Stimulated activated naive CD8-positive, alpha-beta T cell treated with anti-CD3 and anti-CD28 coated beads, Interleukin-15, Interleukin-2, amounts not matched to agents 100 U/mL and 50 U/mL, for 24 hours (primary cell): ENCODE measurements around the gene LPP.

ENCODE experiments used
- ATAC-seq: fragments of 150-1000 bp; cut with Tn5 transposase; one replicate; pipeline ENCODE4 v1.10.0; 2021
- DNase-seq: peaks from one replicate; pipeline ENCODE4 v3.0.0; 2021

The LPP gene

DNA sequence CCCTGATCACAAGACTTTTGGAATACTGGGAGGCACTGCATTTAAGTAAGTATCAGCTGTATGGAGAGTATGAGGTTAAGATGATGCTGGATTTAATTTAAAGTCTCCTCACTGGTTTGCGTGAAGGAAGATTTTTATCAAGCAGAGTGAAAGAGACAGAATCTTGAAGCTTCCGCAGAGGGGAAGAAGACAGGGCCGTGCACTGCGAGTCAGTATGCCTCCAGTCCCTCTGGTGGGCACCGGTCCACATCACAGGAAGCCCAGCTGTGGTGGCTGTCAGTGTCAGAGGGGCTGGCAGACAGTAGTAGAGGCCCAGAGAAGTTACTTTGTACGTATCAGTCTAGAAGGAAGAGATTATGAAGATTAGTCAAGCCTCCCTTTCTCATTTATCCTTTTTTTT, 638.8 kb downstream of the LPP start:
- DNase-seq, result no peak
- no peak for ATAC-seq

GRCh38 chr3:188796122-188796631, 642.2 kb downstream of the LPP start:
- DNase-seq (no peak), ATAC-seq (no peak)

DNA sequence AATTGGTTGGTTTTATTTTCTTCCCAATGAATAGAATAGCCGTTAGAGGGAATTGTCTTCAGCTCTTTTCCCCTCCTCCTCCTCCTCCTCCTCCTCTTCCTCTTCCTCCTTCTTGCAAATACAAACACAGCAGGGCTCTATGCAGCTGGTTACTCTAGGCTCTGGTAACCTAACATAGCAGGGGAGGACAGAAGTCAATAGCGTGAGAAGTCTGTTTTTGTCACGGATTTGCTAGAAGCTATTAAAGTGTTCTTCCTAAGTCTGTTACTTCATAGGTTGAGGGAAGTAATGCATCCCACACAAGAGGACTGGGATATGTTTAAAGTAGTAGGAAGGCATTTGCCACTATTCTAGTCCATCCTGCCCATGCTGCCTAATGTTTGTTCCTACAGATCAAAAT, 643.1 kb downstream of the LPP start:
- ATAC-seq (no peak), DNase-seq (no peak)

DNA sequence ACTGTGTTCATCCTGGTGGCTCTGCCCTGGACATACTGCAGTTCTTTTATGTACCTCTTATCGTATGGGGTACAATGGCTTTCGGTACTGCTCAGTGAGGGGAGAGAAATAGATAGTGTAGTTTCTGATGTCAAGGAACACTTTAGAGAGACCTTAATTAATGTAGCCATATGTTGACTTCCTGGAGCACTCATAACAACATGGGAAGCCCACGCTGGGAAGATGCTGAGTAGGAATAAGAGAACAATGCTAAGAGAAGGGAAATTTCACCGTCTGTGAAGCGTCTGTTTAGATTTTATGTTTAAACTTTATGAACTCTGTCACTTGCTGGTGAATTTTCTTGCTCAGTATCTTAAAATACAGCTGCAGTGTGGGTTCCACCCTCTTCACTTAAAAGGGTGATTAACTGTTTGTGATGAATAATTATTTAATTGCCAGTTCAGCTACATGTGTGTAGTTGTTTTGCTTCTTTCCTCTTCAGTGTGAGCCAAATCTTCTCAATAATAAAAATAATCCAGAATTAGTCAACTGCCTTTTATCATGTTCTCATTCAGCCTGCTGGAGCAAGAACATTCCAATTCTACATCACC, 644.7 kb downstream of the LPP start:
- ATAC-seq (no peak), DNase-seq (no peak)

DNA sequence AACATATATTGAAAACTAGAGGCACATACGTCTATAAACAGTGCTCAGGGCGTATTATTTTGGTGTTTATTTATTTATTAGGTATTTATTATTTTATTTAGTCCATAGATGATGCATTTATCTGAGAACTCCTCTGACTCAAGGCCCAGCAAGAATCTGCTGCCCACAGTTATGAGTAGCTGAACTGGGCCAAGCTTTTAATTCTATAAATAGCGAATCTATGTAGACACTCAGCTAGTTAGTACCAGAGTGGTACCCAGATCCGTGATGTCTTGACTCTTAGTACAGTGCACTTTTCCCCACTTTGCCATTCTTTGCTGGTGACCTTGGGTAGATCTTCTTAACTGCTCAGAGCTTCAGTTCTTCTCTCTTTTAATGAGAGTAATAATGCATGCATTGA, 647.4 kb downstream of the LPP start:
- DNase-seq, result no peak
- no peak for ATAC-seq

DNA sequence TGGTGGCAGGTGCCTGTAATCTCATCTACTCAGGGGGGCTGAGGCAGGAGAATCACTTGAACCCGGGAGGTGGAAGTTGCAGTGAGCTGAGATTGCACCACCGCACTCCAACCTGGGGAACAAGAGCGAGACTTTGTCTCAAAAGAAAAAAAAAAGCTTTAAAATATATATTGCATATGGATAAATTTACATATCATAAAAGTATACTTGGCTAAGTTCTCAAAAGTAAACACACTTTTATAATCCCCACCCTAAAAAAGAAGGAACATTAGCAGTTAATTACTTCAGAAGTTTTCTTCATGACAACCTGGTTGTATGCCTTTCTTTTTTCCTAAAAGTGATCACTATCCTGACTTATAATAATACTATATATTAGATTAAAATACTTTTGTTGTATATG, 648.7 kb downstream of the LPP start:
- ATAC-seq (no peak), DNase-seq (no peak)

DNA sequence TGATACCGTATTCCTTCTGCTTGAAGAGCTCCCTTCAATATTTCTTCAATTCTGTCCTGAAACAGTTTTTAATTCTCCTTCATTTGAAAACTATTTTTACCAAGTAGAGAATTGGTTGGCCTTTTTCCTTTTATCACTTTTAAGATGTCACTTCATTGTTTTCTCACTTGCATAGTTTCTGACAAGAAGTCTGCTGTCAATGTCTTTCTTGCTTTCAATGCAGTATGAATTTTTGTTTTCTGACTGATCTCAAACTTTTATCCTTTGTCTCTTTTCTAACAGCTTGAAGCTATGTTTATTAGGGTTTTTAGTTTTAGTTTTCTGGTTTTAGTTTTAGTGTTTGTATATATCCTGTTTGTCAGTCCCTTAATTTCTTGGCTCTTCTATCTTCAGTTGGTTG, 653.0 kb downstream of the LPP start:
- ATAC-seq (no peak), DNase-seq (no peak)

DNA sequence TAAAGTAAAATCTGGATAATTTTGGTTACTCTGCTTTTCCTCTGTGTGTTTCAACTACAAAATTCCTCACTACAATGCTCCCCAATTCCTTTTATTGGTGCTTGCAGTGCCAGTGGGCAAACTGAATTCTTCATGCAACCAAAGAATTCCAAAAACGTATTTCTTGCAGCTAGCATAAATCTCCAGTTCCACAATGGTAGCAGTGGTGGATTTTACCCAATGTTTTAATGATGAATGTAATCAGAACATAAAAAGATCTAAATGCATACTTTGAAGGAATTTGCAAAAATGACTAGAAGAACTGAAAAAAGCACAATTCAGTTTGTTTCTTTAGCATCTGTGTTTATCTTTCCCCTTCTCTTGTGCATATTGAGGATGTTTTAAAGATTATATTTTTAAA, 658.2 kb downstream of the LPP start:
- no peak for ATAC-seq

DNA sequence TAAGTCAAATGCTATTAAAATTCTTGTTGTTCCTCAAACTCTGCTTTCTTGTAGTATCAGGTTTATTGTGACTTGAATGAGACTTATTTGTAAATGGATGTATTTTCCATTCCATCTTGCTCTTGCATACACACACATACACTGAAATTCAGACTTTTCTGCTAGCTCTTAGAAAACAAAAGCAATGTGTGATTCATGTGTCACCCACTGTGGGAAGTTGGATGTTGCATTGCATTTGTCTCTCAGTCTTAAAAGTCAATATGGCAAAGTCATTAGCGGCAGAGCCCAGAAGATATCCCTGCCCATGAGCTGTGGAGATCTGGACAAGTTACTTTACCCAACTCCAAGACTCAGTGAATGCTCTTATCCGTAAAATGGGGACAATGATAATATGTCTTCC, 660.6 kb downstream of the LPP start:
- ATAC-seq, result no peak
- DNase-seq, result no peak

More for the DNA sequence above, 658.2 kb downstream of the LPP start:
- no peak for DNase-seq

DNA sequence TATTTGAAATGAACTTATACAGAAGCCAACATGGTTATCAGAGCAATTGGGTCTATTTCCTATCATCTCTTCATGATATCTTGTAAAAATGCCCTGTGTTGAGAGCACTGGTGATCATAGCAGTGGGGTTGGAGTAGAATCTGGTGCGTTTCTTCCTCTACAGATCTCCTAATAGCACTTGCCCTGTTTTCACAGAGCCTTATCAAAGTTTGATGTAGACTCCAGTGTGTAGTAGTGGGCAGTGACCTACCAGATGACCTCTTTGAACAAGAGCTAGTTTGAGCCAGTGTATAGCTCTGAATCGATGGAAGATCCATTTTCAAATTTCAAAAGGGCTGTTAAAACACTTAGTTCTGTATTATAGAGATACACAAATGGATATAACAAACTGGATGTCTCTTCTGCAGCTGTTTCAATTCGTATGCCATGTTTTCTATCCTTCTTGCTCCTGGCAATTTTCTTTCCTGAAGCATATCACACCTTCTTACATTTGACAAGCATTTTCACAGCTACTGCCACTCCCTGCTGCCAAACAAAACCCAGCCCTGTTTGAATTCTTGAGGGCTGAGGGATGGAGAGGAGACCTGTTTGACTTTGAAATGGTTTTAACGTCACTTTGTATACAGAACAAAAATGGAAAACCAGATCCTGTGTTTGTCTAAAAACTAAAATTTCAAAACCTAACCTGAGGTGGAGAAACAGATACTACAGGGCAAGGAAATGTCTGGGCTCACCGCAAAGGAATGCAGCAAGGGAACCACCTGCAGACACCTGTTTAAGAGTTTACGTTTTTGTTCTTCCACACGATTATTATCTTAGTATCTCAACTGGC, 663.4 kb downstream of the LPP start:
- DNase-seq, result no peak
- ATAC-seq, result no peak

DNA sequence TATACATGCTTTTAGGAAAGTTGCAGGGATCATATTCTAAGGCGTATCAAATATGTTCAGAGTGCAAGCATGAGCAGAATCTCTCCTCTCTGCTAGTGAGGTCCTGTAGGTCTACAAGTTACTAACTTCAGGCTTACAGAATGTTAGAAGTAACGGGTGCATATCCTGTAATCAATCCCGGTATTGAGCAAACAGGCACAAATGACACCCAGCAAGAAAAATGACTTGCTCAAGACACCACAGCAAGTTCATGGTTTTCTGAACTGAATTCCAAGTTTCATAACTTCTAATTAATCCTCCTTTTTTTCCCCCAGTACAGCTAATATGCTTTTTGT, 663.9 kb downstream of the LPP start:
- DNase-seq, result no peak
- ATAC-seq, result no peak

DNA sequence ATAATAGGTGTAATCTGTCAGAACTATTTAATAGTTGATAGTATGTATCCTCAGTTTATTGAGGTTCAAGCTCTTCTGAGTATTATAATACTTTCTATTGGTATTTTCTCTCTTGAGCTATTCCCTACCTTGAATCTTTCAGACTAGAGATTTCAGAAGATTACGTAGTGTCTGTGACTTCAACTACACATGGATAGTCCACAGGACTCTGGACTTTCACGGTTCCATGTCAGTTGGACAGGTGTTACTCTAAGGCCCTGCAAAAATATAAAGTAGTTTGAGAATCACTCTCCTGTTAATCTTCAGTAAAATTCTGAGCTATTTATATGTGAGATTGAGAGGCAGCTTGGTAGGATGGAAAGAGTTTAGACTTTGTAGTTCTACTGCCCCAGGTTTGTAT, 664.3 kb downstream of the LPP start:
- no peak for ATAC-seq

DNA sequence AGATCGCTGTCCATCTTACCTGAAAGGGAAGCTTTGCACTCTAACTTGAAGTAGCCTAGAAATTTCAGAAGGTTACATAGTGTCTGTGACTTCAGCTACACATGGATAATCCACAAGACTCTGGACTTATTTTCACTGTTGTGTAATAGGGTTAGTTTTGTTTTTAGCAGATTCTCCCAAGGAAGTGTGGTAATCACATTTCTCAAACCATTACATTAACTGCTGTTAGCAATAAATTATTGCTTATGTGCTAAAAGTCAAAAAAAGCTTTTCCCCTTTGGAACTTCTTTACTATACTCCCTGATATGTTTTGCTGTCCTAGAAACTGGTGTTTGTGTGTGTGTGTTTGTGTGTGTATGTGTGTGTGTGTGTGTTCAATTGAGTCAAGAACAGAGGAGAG, 666.0 kb downstream of the LPP start:
- no peak for ATAC-seq
- no peak for DNase-seq

More for the DNA sequence above, 664.3 kb downstream of the LPP start:
- DNase-seq, result no peak

DNA sequence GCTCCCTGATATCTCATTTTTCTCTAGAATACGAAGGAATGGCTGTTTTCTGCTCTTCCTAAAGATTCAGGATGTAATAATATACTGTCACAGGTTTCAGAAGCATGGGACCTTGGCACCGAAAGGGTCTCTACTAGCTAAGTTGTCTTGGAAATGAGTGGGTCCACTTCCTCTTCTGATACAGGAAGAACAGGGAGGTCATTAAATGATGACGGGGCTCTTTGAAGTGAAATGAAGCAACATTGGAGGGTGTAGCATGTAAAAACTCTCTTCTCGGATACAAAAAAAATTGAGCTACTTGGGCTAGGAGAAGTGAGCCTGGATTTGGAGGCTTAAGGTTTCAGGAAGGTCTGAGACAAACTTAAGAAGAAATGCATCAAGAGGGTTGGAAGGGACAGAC, 668.0 kb downstream of the LPP start:
- no peak for ATAC-seq
- no peak for DNase-seq

- no peak for ATAC-seq
- no peak for DNase-seq
These were observed 668.5 kb downstream of the LPP start for GRCh38 chr3:188822411-188822810.

GRCh38 chr3:188824566-188824965, 670.6 kb downstream of the LPP start:
- DNase-seq, result no peak
- no peak for ATAC-seq

GRCh38 chr3:188825901-188826300, 671.9 kb downstream of the LPP start:
- DNase-seq (no peak), ATAC-seq (no peak)

DNA sequence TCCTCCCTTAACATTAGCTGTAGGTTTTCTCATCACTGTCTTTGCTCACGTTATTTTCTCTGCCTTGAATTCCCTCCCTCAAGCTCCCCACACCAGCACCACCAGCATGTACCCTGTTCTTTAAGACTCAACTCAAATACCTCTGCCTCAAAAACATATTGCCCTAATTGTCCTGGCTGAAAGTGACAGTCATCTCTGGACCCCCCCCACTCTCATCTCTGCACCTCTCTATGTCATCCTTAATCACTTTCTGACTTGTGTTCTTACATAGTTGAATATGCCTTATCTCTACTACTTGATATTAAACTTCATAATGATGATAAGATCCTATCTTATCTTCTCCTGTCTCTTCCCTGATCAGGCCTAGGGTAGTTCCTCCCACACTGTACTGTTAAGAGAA, 672.6 kb downstream of the LPP start:
- no peak for ATAC-seq
- no peak for DNase-seq

- DNase-seq, result no peak
- no peak for ATAC-seq
These were observed 673.1 kb downstream of the LPP start for GRCh38 chr3:188827103-188827502.

DNA sequence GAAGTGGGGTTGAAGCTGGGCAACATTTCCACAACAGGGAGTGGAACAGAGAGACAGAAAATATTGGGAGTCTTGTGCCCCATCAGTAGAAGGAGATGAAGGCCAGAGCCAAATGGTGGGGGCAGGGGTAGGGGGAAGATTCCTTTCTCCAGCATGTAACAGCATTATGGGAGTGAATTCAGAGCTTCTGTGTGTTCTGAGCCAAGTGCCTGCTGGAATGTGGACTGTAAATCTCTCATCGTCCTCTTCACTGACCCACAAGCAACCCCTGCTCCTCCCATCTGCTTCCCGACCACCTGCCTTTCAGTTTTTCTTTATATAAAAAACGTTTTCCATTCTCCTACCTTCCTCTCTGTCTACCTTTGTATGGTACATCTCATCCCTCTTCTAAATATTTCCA, 673.6 kb downstream of the LPP start:
- ATAC-seq (no peak), DNase-seq (no peak)

- no peak for ATAC-seq
- DNase-seq, result no peak
These were observed 675.2 kb downstream of the LPP start for GRCh38 chr3:188829130-188829529.

DNA sequence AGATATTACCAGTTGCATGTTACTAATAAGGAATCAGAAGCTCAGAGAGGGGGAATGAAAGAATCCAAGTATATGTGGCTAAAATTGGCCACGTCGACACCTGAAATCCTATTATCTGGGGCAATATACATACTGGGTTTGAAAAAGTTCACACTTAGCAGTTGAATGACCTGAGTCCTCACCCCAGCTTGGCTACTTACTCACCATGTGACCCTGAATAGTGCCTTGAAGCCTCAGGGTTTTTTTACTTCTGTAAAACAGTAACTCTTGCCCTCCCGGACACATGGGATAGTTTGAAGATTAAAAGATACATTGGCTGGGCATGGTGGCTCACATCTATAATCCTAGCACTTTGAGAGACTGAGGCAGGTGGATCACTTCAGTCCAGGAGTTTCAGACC, 675.6 kb downstream of the LPP start:
- no peak for DNase-seq
- ATAC-seq, result no peak

GRCh38 chr3:188830893-188831292, 676.9 kb downstream of the LPP start:
- ATAC-seq (no peak), DNase-seq (peak; percentile 5)

DNA sequence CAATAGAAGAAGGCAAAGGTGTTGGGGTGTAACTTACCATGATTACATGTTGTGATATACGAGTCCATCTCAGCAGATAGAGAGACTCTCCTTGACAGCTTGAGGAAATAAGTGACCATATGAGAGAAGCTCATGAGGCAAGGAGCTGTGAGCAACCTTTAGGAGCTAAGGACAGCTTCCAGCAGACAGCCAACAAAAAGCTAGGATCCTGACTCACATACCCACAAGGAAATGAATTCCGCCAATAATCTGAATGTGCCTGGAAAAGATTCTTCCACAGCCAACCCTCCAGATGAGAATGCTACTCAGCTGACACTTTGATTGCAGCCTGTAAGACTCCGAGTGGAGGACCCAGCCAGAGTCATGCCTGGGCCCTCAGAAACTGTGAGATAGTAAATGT, 678.2 kb downstream of the LPP start:
- ATAC-seq (no peak), DNase-seq (no peak)
